RKO (cell line): ENCODE data around the gene OTOG.
A peak's percentile ranks its signal among the peaks of the same experiment; 100 is the strongest.

ENCODE experiments used
- DNase-seq: peaks from one replicate; pipeline ENCODE4 v3.0.0-alpha.2; 2016; ENCODE audit warnings: low spot score

Gene OTOG

GRCh38 chr11:17581732-17582053 lies 34.6 kb downstream of the OTOG start:
- no peak for DNase-seq

- DNase-seq: no peak
These were observed 39.0 kb downstream of the OTOG start for GRCh38 chr11:17585911-17586695.

GRCh38 chr11:17588166-17588565 lies 41.1 kb downstream of the OTOG start:
- DNase-seq: no peak

GRCh38 chr11:17588721-17589120 lies 41.7 kb downstream of the OTOG start:
- no peak for DNase-seq

- no peak for DNase-seq
These were observed 43.4 kb downstream of the OTOG start for GRCh38 chr11:17590463-17590862.

- DNase-seq: no peak
These were observed 44.2 kb downstream of the OTOG start for GRCh38 chr11:17591293-17591692.

GRCh38 chr11:17593466-17594245 lies 46.6 kb downstream of the OTOG start:
- DNase-seq: no peak

GRCh38 chr11:17594686-17595192 lies 47.7 kb downstream of the OTOG start:
- DNase-seq: no peak

- no peak for DNase-seq
These were observed 48.7 kb downstream of the OTOG start for GRCh38 chr11:17595526-17596309.

- no peak for DNase-seq
These were observed 49.2 kb downstream of the OTOG start for GRCh38 chr11:17596310-17596669.

- DNase-seq: no peak
These were observed 49.7 kb downstream of the OTOG start for GRCh38 chr11:17596711-17597110.

GRCh38 chr11:17597770-17598169 lies 50.7 kb downstream of the OTOG start:
- no peak for DNase-seq

GRCh38 chr11:17598700-17599459 lies 51.8 kb downstream of the OTOG start:
- peak; percentile 51 for DNase-seq

- DNase-seq: no peak
These were observed 52.4 kb downstream of the OTOG start for GRCh38 chr11:17599460-17599925.

- DNase-seq: no peak
These were observed 53.5 kb downstream of the OTOG start for GRCh38 chr11:17600316-17601255.

- DNase-seq: no peak
These were observed 54.2 kb downstream of the OTOG start for GRCh38 chr11:17601256-17601671.

- DNase-seq: no peak
These were observed 54.6 kb downstream of the OTOG start for GRCh38 chr11:17601676-17602075.

GRCh38 chr11:17602105-17603001 lies 55.3 kb downstream of the OTOG start:
- no peak for DNase-seq

- no peak for DNase-seq
These were observed 56.2 kb downstream of the OTOG start for GRCh38 chr11:17603056-17603825.
